HepG2 (cell line): Measurements from ENCODE around the gene COA3. TPM values are rescaled to one million over a fixed set of nuclear protein-coding genes. Genes with fewer than 3 reads are reported as not detected.

ENCODE experiments used
- DZIP1 ChIP-seq: sonication (generic); formaldehyde crosslinking; IDR thresholded peaks from 2 replicates; pipeline ENCODE4 v1.5.0; 2020; ENCODE audit warnings: mild to moderate bottlenecking, missing genetic modification reagents
- HNF1A ChIP-seq, 2 experiments: sonication (generic) in 1 of 2; formaldehyde crosslinking in 1 of 2; IDR thresholded peaks; 2 replicates each; pipeline versions ENCODE4 v1.4.0 to v1.6.1; 2016 to 2020; ENCODE audit warnings: borderline replicate concordance in 1 of 2, low read depth in 1 of 2, mild to moderate bottlenecking in 1 of 2, missing genetic modification reagents in 1 of 2
- HNRNPLL ChIP-seq: fragments of 200-400 bp; formaldehyde crosslinking; IDR thresholded peaks from 2 replicates; pipeline ENCODE4 v1.6.1; 2017; ENCODE audit warnings: mild to moderate bottlenecking, low read depth, low read length; ENCODE audit not compliant: poor library complexity, severe bottlenecking
- MAFF ChIP-seq: IDR thresholded peaks from 2 replicates; pipeline ENCODE4 v1.6.1; 2011; ENCODE audit warnings: low read depth, low read length, improper control_type of control experiment
- PLSCR1 ChIP-seq: sonication (generic); formaldehyde crosslinking; IDR thresholded peaks from 2 replicates; pipeline ENCODE4 v1.5.0; 2020; ENCODE audit warnings: missing genetic modification reagents, mild to moderate bottlenecking, borderline replicate concordance
- PRPF4 ChIP-seq: fragments of 200-400 bp; formaldehyde crosslinking; IDR thresholded peaks from 2 replicates; pipeline ENCODE4 v1.6.1; 2016; ENCODE audit warnings: low read length, low read depth; ENCODE audit not compliant: poor library complexity, severe bottlenecking
- RAD51 ChIP-seq: fragments of 450-650 bp; IDR thresholded peaks from 2 replicates; pipeline ENCODE4 v1.6.1; 2016; ENCODE audit warnings: borderline replicate concordance
- SIN3B ChIP-seq: fragments of 150-350 bp; IDR thresholded peaks from 2 replicates; pipeline ENCODE4 v1.6.1; 2014; ENCODE audit warnings: low read length
- TMF1 ChIP-seq: sonication (generic); formaldehyde crosslinking; IDR thresholded peaks from 2 replicates; pipeline ENCODE4 v1.8.1; 2022; ENCODE audit warnings: low read depth, missing genetic modification reagents
- U2AF2 ChIP-seq: fragments of 200-400 bp; formaldehyde crosslinking; IDR thresholded peaks from 2 replicates; pipeline ENCODE4 v1.6.1; 2017; ENCODE audit warnings: low read depth, mild to moderate bottlenecking, low read length
- UBTF ChIP-seq: sonication (generic); formaldehyde crosslinking; IDR thresholded peaks from 2 replicates; pipeline ENCODE4 v1.4.0; 2020; ENCODE audit warnings: mild to moderate bottlenecking, missing genetic modification reagents
- XRCC5 ChIP-seq: fragments of 200-400 bp; formaldehyde crosslinking; optimal IDR thresholded peaks from 2 replicates; pipeline ENCODE3; 2017; ENCODE audit warnings: mild to moderate bottlenecking, low read length
- ZNF160 ChIP-seq: sonication (generic); formaldehyde crosslinking; IDR thresholded peaks from 2 replicates; pipeline ENCODE4 v1.8.0; 2022; ENCODE audit warnings: mild to moderate bottlenecking, inconsistent platforms, missing genetic modification reagents
- ZNF383 ChIP-seq: sonication (generic); formaldehyde crosslinking; IDR thresholded peaks from 2 replicates; pipeline ENCODE4 v1.4.0; 2020; ENCODE audit warnings: missing genetic modification reagents, mild to moderate bottlenecking, borderline replicate concordance
- ZNF691 ChIP-seq: sonication (generic); formaldehyde crosslinking; IDR thresholded peaks from 2 replicates; pipeline ENCODE4 v1.4.0; 2020; ENCODE audit warnings: missing genetic modification reagents, low read depth, mild to moderate bottlenecking, borderline replicate concordance
- ZNF747 ChIP-seq: sonication (generic); formaldehyde crosslinking; IDR thresholded peaks from 2 replicates; pipeline ENCODE4 v1.8.1; 2023; ENCODE audit warnings: missing genetic modification reagents, mild to moderate bottlenecking, borderline replicate concordance
- polyA plus RNA-seq, 8 experiments: library from polyadenylated mRNA; depleted of rRNA in 3 of 8; stranded (reverse) in 7 of 8; unstranded in 1 of 8; fragments of >200 nt; fragmentation: Illumina TruSeq in 4 of 8; extraction: Trizol in 4 of 8; gene quantifications; 2 replicates each; pipeline versions ENCODE4 v1.2.1 to v1.2.3, GENCODE V29; 2011 to 2016; ENCODE audit warnings: low read depth in 4 of 8, missing spikeins in 1 of 8, mixed read lengths in 1 of 8; ENCODE audit not compliant: insufficient read depth in 1 of 8
- total RNA-seq, 5 experiments: library from RNA; depleted of rRNA; stranded (reverse); fragments of >200 nt; fragmentation: Illumina TruSeq; extraction: Trizol; gene quantifications; 2 replicates each; pipeline ENCODE4 v1.2.3, GENCODE V29; 2016; ENCODE audit warnings: low read depth in 1 of 5

Gene COA3
- total and polyA plus RNA-seq, 2 of the 13 experiments (the other 11 are each of a cell fraction or from before 2014, with no cell fraction given): 133 to 202 TPM

GRCh38 chr17:42773290-42774035 is 25.0 kb downstream of the COA3 start, which contains the start of gene VPS25 (continued):
- peak; percentile 27; the same call in 1 of the 2 replicates for TF ChIP-seq HNF1A (IDR thresholded peaks at IDR 0.05; ENCODE audit: low read depth)
- peak; percentile 59; the same call in 1 of the 2 replicates for TF ChIP-seq HNF1A (CRISPR knock-in tag; IDR thresholded peaks at IDR 0.05; ENCODE audit: borderline replicate concordance)
- TF ChIP-seq U2AF2: no peak
- peak; percentile 86 for TF ChIP-seq ZNF691
- peak; percentile 99 for TF ChIP-seq XRCC5
- no peak for TF ChIP-seq PRPF4
- peak; percentile 79 for TF ChIP-seq TMF1 (CRISPR knock-in tag)
- no peak for TF ChIP-seq RAD51
- peak; percentile 95 for TF ChIP-seq SIN3B
- TF ChIP-seq ZNF747 (CRISPR knock-in tag): 0 out of 2 replicates have a peak, but pooled peaks have one; percentile 85
- no peak for TF ChIP-seq ZNF383 (CRISPR knock-in tag)
- TF ChIP-seq PLSCR1: no peak
- TF ChIP-seq ZNF160 (CRISPR knock-in tag): peak; percentile 91
- TF ChIP-seq HNRNPLL: no peak
- peak; percentile 70; the same call in 1 of the 2 replicates for TF ChIP-seq DZIP1 (CRISPR knock-in tag)
- peak; percentile 75 for TF ChIP-seq UBTF
- no peak for TF ChIP-seq MAFF
